Tibial nerve (tissue), 3 donors: ENCODE measurements around the gene PHF10.

Experiments used
- CTCF ChIP-seq, 5 experiments: fragments of 200-600 bp in 3 of 5; fragments of 450-650 bp in 2 of 5; sonication (generic) in 3 of 5; IDR thresholded peaks; one replicate each; pipeline ENCODE4 v1.5.1; 2016 to 2019; ENCODE audit warnings: antibody characterized with exemption in 5 of 5, mild to moderate bottlenecking in 3 of 5, moderate library complexity in 2 of 5
- POLR2A ChIP-seq, 2 donors: fragments of 450-650 bp; IDR thresholded peaks; one replicate each; pipeline ENCODE4 v1.6.1; 2017; ENCODE audit warnings: antibody characterized with exemption in 2 of 2, mild to moderate bottlenecking in 2 of 2, moderate library complexity in 2 of 2

- TF ChIP-seq CTCF (IDR thresholded peaks at IDR 0.05) (no peak), POLR2A (IDR thresholded peaks at IDR 0.05) (no peak)
These were observed 31.8 kb downstream of the PHF10 start for GRCh38 chr6:169692516-169692915.
